ENCODE results near the gene ATG13. TPM values are rescaled to one million over a fixed set of nuclear protein-coding genes. Genes with fewer than 3 reads are reported as not detected.

The ATG13 gene
- total and polyA plus RNA-seq, 4 donors, result 29.1 to 72.8 (median 52.4) TPM

DNA sequence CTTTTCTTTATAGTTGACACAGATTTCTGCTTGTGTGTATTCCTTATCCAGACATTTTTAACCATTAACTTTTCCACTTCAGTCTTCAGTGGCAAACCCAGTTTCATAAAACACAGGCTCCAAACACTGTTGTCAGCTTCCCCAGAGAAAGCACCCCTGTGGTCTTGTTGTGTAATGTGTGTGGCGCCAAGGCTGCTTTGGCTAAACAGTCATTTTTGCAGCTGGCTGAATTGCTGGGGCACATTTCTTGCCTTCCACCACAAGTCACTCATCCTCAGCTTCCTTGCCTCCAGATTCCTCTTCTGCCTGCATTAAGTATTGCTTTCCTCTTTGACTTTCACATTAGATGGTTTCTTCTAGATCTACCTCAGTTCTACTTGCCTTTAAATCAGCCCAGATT, 42.6 kb downstream of the ATG13 start:
- Histone ChIP-seq H3K9ac (ENCODE audit: insufficient read depth in 1 of 2, low read length in 2 of 2) (no peak overlapping the region), H3K27me3 (ENCODE audit: control insufficient read depth in 3 of 3, insufficient read depth in 3 of 3, low read length in 2 of 3) (no peaks in the 10 kb centered on the region), H3K36me3 (ENCODE audit: control insufficient read depth in 4 of 4, insufficient read depth in 4 of 4, low read length in 4 of 4) (peaks cover 21 to 49% (median 34%) of the 10 kb centered on the region in 4 donors), H3K4me1 (ENCODE audit: control insufficient read depth in 5 of 5, insufficient read depth in 5 of 5, low read length in 5 of 5) (peaks cover 0 to 5% (median 0%) of the 10 kb centered on the region in 5 donors), H3K27ac (ENCODE audit: low read depth in 1 of 2, low read length in 1 of 2) (no peak overlapping the region), H3K9me3 (ENCODE audit: control insufficient read depth in 4 of 4, insufficient read depth in 3 of 4, low read length in 3 of 4) (no peaks in the 10 kb centered on the region), H3K4me3 (no peak overlapping the region)
- peak in 1 of 3 donors; percentile 22 for DNase-seq
- 40 to 75% methylated on average over 1 of the region's 1 CpG for WGBS, 2 donors
- ATAC-seq (ENCODE audit: insufficient read depth, low FRiP score), result no peak
- TF ChIP-seq CTCF (IDR thresholded peaks at IDR 0.05; ENCODE audit: control extremely low read depth, extremely low read depth), result no peak

DNA sequence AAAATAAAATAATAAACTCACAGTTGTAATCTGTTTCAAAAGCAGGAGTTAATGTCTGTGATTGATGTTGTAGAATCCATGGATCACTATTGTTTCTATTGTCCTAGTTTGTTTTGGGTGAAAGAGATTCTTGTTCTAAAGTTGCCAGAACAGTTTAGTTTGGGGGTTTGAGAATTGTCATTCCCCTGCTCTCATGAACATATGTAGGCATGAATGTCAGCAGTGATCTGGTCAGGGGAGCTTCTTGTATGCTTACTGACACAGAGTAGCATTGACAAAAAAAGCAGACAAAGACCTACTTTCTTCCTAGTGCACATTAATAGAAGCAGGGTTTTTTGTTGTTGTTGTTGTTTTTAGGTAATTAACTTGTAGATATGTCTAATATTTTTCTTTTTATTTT, 44.5 kb downstream of the ATG13 start:
- Histone ChIP-seq H3K27me3 (ENCODE audit: control insufficient read depth in 3 of 3, insufficient read depth in 3 of 3, low read length in 2 of 3) (no peaks in the 10 kb centered on the region), H3K27ac (ENCODE audit: low read depth in 1 of 2, low read length in 1 of 2) (no peak overlapping the region), H3K9ac (ENCODE audit: insufficient read depth in 1 of 2, low read length in 2 of 2) (no peak overlapping the region), H3K9me3 (ENCODE audit: control insufficient read depth in 4 of 4, insufficient read depth in 3 of 4, low read length in 3 of 4) (no peaks in the 10 kb centered on the region), H3K36me3 (ENCODE audit: control insufficient read depth in 4 of 4, insufficient read depth in 4 of 4, low read length in 4 of 4) (peaks cover 21 to 52% (median 42%) of the 10 kb centered on the region in 4 donors), H3K4me3 (no peak overlapping the region), H3K4me1 (ENCODE audit: control insufficient read depth in 5 of 5, insufficient read depth in 5 of 5, low read length in 5 of 5) (peaks cover 0 to 15% (median 0%) of the 10 kb centered on the region in 5 donors)
- TF ChIP-seq CTCF (IDR thresholded peaks at IDR 0.05; ENCODE audit: control extremely low read depth, extremely low read depth), result no peak
- ATAC-seq (ENCODE audit: insufficient read depth, low FRiP score) (no peak), DNase-seq (no peak)

GRCh38 chr11:46662366-46662765, 45.0 kb downstream of the ATG13 start:
- H3K36me3 ChIP-seq (ENCODE audit: control insufficient read depth in 4 of 4, insufficient read depth in 4 of 4, low read length in 4 of 4), result peaks cover 19 to 52% (median 41%) of the 10 kb centered on the region in 4 donors

More at GRCh38 chr11:46662366-46662765, 45.0 kb downstream of the ATG13 start:
- Histone ChIP-seq H3K4me1 (ENCODE audit: control insufficient read depth in 5 of 5, insufficient read depth in 5 of 5, low read length in 5 of 5) (peaks cover 0 to 19% (median 0%) of the 10 kb centered on the region in 5 donors), H3K4me3 (no peak overlapping the region), H3K9ac (ENCODE audit: insufficient read depth in 1 of 2, low read length in 2 of 2) (no peak overlapping the region), H3K27ac (ENCODE audit: low read depth in 1 of 2, low read length in 1 of 2) (no peak overlapping the region), H3K27me3 (ENCODE audit: control insufficient read depth in 3 of 3, insufficient read depth in 3 of 3, low read length in 2 of 3) (no peaks in the 10 kb centered on the region), H3K9me3 (ENCODE audit: control insufficient read depth in 4 of 4, insufficient read depth in 3 of 4, low read length in 3 of 4) (no peaks in the 10 kb centered on the region)
- no peak for ATAC-seq (ENCODE audit: insufficient read depth, low FRiP score)
- no peak for TF ChIP-seq CTCF (IDR thresholded peaks at IDR 0.05; ENCODE audit: control extremely low read depth, extremely low read depth)
- DNase-seq, result no peak

All from lung (tissue), 12 donors.